SK-N-SH treated with all-trans-retinoic acid at 6 μM for 48 hours (cell line): Measurements from ENCODE around the gene SH3BP5L.
"Not testable (repeated sequence)": the region's sequence is repeated elsewhere in the genome, so short reads cannot be mapped to it uniquely, and the experiment has no call there.

Experiments used
- ATAC-seq: fragments of 200-7000 bp; cut with Tn5 transposase; 3 replicates; pipeline ENCODE4 v1.9.1; 2020; ENCODE audit warnings: mild to moderate bottlenecking, moderate library complexity
- ARNTL ChIP-seq: fragments of 450-650 bp; formaldehyde crosslinking; IDR thresholded peaks from 2 replicates; pipeline ENCODE4 v1.5.0; 2020; ENCODE audit warnings: low read depth, mild to moderate bottlenecking, moderate library complexity, borderline replicate concordance
- BACH2 ChIP-seq: fragments of 250-450 bp; sonication (Bioruptor Pico); IDR thresholded peaks from 2 replicates; pipeline ENCODE4 v1.9.0; 2021; ENCODE audit warnings: mild to moderate bottlenecking, borderline replicate concordance
- CREB5 ChIP-seq: fragments of 250-450 bp; sonication (Bioruptor Pico); IDR thresholded peaks from 2 replicates; pipeline ENCODE4 v1.5.1; 2020; ENCODE audit warnings: low read depth, mild to moderate bottlenecking, moderate library complexity
- CSDC2 ChIP-seq: fragments of 250-450 bp; sonication (Bioruptor Pico); IDR thresholded peaks from 2 replicates; pipeline ENCODE4 v1.5.0; 2020; ENCODE audit warnings: mild to moderate bottlenecking, moderate library complexity
- CSRNP3 ChIP-seq: fragments of 250-450 bp; sonication (Bioruptor Pico); IDR thresholded peaks from 2 replicates; pipeline ENCODE4 v1.5.1; 2021; ENCODE audit warnings: mild to moderate bottlenecking, moderate library complexity
- ESRRG ChIP-seq: fragments of 250-450 bp; sonication (Bioruptor Pico); IDR thresholded peaks from 2 replicates; pipeline ENCODE4 v1.6.1; 2021; ENCODE audit warnings: mild to moderate bottlenecking
- GLIS3 ChIP-seq: fragments of 250-450 bp; sonication (Bioruptor Pico); IDR thresholded peaks from 2 replicates; pipeline ENCODE4 v1.5.0; 2020; ENCODE audit warnings: mild to moderate bottlenecking, moderate library complexity
- ISL1 ChIP-seq: fragments of 250-450 bp; sonication (Bioruptor Pico); IDR thresholded peaks from 2 replicates; pipeline ENCODE4 v2.1.2; 2022; ENCODE audit warnings: mild to moderate bottlenecking, moderate library complexity
- OSR1 ChIP-seq: fragments of 250-450 bp; sonication (Bioruptor Pico); IDR thresholded peaks from 2 replicates; pipeline ENCODE4 v1.8.0; 2022; ENCODE audit warnings: moderate library complexity, mild to moderate bottlenecking, inconsistent platforms
- PATZ1 ChIP-seq: fragments of 250-450 bp; sonication (Bioruptor Pico); IDR thresholded peaks from 2 replicates; pipeline ENCODE4 v1.8.0; 2020; ENCODE audit warnings: mild to moderate bottlenecking, moderate library complexity, borderline replicate concordance
- POU6F1 ChIP-seq: fragments of 250-450 bp; sonication (Bioruptor Pico); IDR thresholded peaks from 2 replicates; pipeline ENCODE4 v1.8.0; 2021; ENCODE audit warnings: low read depth, mild to moderate bottlenecking, moderate library complexity, borderline replicate concordance
- PPARA ChIP-seq: fragments of 250-450 bp; sonication (Bioruptor Pico); IDR thresholded peaks from 2 replicates; pipeline ENCODE4 v1.5.0; 2020; ENCODE audit warnings: mild to moderate bottlenecking, borderline replicate concordance
- SNAI2 ChIP-seq: fragments of 250-450 bp; sonication (Bioruptor Pico); IDR thresholded peaks from 2 replicates; pipeline ENCODE4 v1.5.0; 2020; ENCODE audit warnings: mild to moderate bottlenecking, moderate library complexity
- TOX ChIP-seq: fragments of 250-450 bp; sonication (Bioruptor Pico); IDR thresholded peaks from 2 replicates; pipeline ENCODE4 v1.8.0; 2021; ENCODE audit warnings: mild to moderate bottlenecking, moderate library complexity, borderline replicate concordance
- TSHZ2 ChIP-seq: fragments of 250-450 bp; sonication (Bioruptor Pico); IDR thresholded peaks from 2 replicates; pipeline ENCODE4 v1.5.0; 2020; ENCODE audit warnings: mild to moderate bottlenecking, moderate library complexity
- ZC3H10 ChIP-seq: fragments of 250-450 bp; sonication (Bioruptor Pico); IDR thresholded peaks from 2 replicates; pipeline ENCODE4 v1.5.1; 2021; ENCODE audit warnings: mild to moderate bottlenecking, moderate library complexity
- ZFP3 ChIP-seq: fragments of 250-450 bp; sonication (Bioruptor Pico); IDR thresholded peaks from 2 replicates; pipeline ENCODE4 v1.5.0; 2020; ENCODE audit warnings: mild to moderate bottlenecking, moderate library complexity
- ZFP30 ChIP-seq: fragments of 450-650 bp; formaldehyde crosslinking; IDR thresholded peaks from 2 replicates; pipeline ENCODE4 v1.5.0; 2022; ENCODE audit warnings: mild to moderate bottlenecking, moderate library complexity
- ZNF565 ChIP-seq: fragments of 450-650 bp; formaldehyde crosslinking; conservative IDR thresholded peaks from 2 replicates; pipeline ENCODE4 v1.5.0; 2020; ENCODE audit warnings: low read depth, mild to moderate bottlenecking, moderate library complexity
- ZNF70 ChIP-seq: fragments of 450-650 bp; formaldehyde crosslinking; IDR thresholded peaks from 2 replicates; pipeline ENCODE4 v1.5.0; 2020; ENCODE audit warnings: mild to moderate bottlenecking, moderate library complexity
- ZNF8 ChIP-seq: fragments of 450-650 bp; formaldehyde crosslinking; IDR thresholded peaks from 2 replicates; pipeline ENCODE4 v1.5.0; 2020; ENCODE audit warnings: mild to moderate bottlenecking, moderate library complexity

The SH3BP5L gene

GRCh38 chr1:248800459-248800858 lies 25.3 kb downstream of the SH3BP5L start:
- TF ChIP-seq CREB5 (CRISPR knock-in tag) (no peak), ARNTL (CRISPR knock-in tag) (no peak), PATZ1 (CRISPR knock-in tag) (no peak), OSR1 (CRISPR knock-in tag) (no peak), PPARA (CRISPR knock-in tag) (no peak), ZNF565 (CRISPR knock-in tag) (no peak), ZNF70 (no peak), ISL1 (CRISPR knock-in tag) (no peak), BACH2 (CRISPR knock-in tag) (no peak), GLIS3 (no peak), CSRNP3 (CRISPR knock-in tag) (no peak), CSDC2 (CRISPR knock-in tag) (no peak), ZFP30 (CRISPR knock-in tag) (no peak), ZFP3 (CRISPR knock-in tag) (no peak), ZNF8 (CRISPR knock-in tag) (no peak), ESRRG (CRISPR knock-in tag) (no peak), POU6F1 (CRISPR knock-in tag) (no peak), ZC3H10 (CRISPR knock-in tag) (no peak), TOX (CRISPR knock-in tag) (no peak)
- TF ChIP-seq, all 23 proteins: peak for 0
- no peak for ATAC-seq

GRCh38 chr1:248798791-248799190 lies 26.9 kb downstream of the SH3BP5L start:
- TF ChIP-seq CSDC2 (CRISPR knock-in tag) (no peak), SNAI2 (CRISPR knock-in tag) (no peak), ZC3H10 (CRISPR knock-in tag) (no peak), OSR1 (CRISPR knock-in tag) (no peak), TSHZ2 (no peak), CSRNP3 (CRISPR knock-in tag) (no peak)
- ATAC-seq: no peak

GRCh38 chr1:248794663-248795062 lies 31.1 kb downstream of the SH3BP5L start:
- not testable (repeated sequence) for ATAC-seq
